Adrenal gland (tissue), 5 donors: ENCODE data around the gene CACNA1E.

ENCODE experiments used
- CTCF ChIP-seq, 6 experiments: fragments of 450-650 bp in 4 of 6; fragments of 200-600 bp in 2 of 6; sonication (generic) in 1 of 6; IDR thresholded peaks; 1 replicate in 5 of 6; 2 replicates in 1 of 6; pipeline versions ENCODE4 v1.5.1 to v1.8.0; 2016 to 2021; ENCODE audit warnings: antibody characterized with exemption in 6 of 6, mild to moderate bottlenecking in 2 of 6, moderate library complexity in 1 of 6
- POLR2A ChIP-seq, 2 donors: fragments of 450-650 bp; IDR thresholded peaks; one replicate each; pipeline ENCODE4 v1.6.1; 2017; ENCODE audit warnings: antibody characterized with exemption in 2 of 2, mild to moderate bottlenecking in 2 of 2, moderate library complexity in 1 of 2
- donor health status: DM: no; HTN: no; CAD: no.

- TF ChIP-seq CTCF (IDR thresholded peaks at IDR 0.05) (no peak), POLR2A (IDR thresholded peaks at IDR 0.05) (no peak)
Measured at GRCh38 chr1:181791721-181792120, 308.4 kb downstream of the CACNA1E start.
